ENCODE results near the gene KIZ. TPM values are rescaled to one million over a fixed set of nuclear protein-coding genes. Genes with fewer than 3 reads are reported as not detected.
"Not testable (repeated sequence)": the region's sequence is repeated elsewhere in the genome, so short reads cannot be mapped to it uniquely, and the experiment has no call there.

KIZ gene
- total RNA-seq, 1 donor from 2014 or later = 6.9 TPM

DNA sequence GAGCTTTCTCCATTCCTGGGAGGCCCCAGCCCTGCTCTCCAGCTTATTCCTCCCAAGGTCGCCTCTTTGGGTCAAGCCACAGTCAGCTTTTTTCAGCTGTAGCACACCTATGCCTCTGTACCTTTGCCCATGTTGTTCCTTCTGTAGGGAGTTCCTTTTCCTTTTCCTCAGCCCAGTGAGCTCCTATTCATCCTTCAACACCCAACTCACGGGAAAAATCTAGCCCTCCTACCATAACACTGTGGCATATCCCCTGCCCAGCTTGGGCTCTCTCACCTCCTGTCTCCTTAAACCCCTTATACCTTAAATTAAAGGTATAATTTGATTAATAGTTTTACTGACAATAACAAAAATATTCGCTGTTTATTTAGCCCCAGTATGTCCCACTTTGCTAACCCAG, 118.9 kb downstream of the KIZ start:
- FAIRE-seq (no peak), DNase-seq (ENCODE audit: low spot score in 2 of 2) (no peak)

DNA sequence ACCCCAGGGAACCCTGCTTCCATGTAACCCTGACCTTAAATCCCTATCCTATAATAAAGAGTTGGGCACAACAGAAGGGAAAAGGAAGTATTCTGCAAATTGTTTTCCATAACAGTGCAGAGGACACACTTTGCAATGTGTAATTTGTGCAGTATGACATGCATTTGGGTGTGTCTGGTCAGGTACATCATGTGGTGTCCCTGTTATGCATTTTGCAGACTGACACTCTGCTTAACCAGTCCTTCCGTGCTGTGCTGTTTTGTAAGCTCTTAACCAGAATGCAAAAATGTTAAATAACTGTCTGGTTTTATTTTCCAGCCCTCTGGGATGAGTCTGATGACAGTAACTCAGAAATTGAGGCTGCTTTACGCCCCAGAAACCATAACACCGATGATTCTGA, 120.3 kb downstream of the KIZ start:
- FAIRE-seq (no peak), DNase-seq (ENCODE audit: low spot score in 2 of 2) (no peak)

- not testable (repeated sequence) for FAIRE-seq; DNase-seq (ENCODE audit: low spot score in 2 of 2)
These were observed 121.8 kb downstream of the KIZ start for GRCh38 chr20:21247603-21248095.

DNA sequence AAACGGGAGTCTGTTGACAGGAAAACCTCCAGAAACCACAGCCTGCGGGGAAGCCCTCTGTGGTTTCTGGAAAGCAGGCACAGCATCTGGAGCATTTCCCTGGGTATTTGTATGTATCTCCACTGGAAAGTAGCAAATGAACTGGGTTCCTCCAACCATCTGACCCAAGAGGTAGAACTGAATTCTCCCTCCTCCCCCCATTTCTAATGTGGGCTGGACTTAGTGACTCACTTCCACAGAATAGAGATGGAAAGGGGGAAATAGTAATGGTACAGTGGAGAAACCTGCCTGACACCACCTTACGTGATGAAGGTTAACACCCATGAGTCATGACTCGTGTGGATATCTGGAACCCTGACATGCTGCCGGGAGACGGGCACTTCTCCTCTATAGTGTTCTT, 125.4 kb downstream of the KIZ start:
- DNase-seq (ENCODE audit: low spot score in 2 of 2) (no peak), FAIRE-seq (no peak)

DNA sequence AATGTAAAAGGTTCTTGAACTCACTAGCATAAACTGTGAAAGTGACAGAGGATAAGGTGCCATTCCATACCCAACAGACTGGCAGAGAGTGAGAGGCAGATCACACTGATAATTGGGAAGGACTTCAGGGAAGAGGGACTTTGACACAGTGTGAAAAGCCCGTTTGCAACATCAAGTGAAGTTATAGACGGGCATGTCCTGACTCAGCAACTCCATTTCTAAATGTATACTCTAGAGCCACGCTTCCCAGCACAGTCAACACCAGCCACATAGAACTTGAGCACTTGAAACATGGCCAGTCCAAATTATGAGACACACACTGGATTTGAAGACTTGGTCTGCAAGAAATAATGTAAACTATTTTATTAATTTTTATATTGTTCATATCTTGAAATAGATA, 131.3 kb downstream of the KIZ start:
- FAIRE-seq (no peak), DNase-seq (ENCODE audit: low spot score in 2 of 2) (no peak)

GRCh38 chr20:21258411-21258810, 132.5 kb downstream of the KIZ start:
- DNase-seq (ENCODE audit: low spot score in 2 of 2) = no peak
- FAIRE-seq = no peak

DNA sequence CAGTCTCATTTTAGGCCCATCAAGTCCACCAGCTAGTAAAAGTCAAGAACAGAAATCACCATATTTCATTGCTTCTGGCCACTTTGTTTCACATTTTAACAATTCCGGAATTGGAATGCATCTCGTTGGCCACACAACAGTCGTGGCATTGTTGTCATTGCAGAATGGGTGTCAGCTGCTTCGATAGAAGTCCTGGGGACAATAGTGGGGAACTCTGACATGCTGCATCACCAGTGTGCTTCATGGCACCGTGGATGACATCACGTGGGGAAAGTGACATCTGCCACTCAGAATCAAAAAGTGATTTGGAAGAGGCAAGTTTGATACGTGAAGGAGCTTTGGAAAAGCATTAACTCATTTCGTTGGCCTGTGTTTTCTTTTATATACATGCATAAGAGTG, 133.5 kb downstream of the KIZ start:
- FAIRE-seq (peak; percentile 39), DNase-seq (ENCODE audit: low spot score in 2 of 2) (peak in 1 of 2 donors; percentile 15)

GRCh38 chr20:21262812-21263211, 136.9 kb downstream of the KIZ start:
- FAIRE-seq = no peak
- DNase-seq (ENCODE audit: low spot score in 2 of 2) = no peak

DNA sequence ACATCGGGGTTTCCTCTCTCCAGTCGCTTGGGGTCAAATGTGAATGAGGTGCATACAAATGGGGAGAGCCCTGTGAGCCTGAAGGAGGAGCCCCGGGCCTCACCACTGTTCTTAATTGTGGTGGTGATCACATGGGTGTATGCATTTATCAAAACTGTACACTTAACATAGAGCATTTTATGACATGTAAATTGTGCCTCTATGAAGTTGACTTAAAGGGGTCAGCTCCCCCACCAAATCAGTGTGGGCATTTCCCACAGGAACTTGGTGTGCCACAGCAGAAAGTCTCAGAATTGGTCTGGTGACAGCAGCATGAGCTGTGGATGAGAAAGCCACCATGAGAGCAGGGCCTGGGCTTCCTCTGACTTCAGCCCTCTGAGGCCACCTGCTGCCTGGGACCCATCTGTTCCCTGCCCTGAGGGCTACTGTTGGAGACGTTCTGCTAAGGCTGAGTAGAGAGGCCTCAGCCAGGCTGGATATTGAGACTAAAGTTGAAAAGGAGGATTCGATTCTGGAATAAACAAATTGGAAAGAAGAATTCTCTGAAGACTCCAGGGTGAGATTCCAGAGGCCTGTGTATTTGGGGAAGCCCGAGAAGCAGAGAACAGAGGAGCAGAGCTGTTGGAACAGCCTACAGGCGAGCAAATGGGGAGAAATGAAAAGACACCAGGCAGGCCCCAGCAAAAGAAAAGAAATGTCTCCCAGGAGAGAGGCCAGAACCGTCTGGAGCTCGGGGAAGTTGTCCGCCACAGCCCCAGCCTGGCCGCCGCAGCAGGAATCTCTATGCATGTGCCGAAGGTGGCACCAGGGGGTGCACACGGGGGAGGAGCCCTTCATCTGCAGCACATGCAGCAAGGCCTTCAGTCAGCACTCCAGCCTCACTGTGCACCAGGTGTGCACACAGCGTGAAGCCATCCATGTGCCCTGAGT, 139.6 kb downstream of the KIZ start:
- DNase-seq (ENCODE audit: low spot score in 2 of 2) = no peak
- no peak for FAIRE-seq

- FAIRE-seq = no peak
- no peak for DNase-seq (ENCODE audit: low spot score in 2 of 2)
These were observed 140.3 kb downstream of the KIZ start for GRCh38 chr20:21266191-21266536.

DNA sequence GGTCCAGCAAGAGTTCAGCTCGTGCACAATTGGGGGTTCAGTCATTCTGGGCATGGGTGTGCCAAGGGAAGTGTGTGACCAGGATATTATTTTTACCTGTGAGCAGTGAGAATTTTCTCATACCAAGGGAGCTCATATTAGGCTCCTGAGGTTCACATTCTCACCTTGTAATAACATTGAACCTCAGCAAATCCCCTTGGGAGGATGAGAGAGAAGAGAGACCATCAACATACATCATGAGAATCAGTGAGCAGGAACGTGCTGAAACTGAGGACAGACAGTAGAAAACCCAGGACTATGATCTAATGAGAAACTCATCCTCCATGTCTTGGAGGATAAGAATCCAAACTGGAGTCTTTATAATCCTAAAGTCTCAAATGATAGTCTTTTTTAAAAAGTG, 143.9 kb downstream of the KIZ start:
- DNase-seq (ENCODE audit: low spot score in 2 of 2) = no peak
- FAIRE-seq = no peak

DNA sequence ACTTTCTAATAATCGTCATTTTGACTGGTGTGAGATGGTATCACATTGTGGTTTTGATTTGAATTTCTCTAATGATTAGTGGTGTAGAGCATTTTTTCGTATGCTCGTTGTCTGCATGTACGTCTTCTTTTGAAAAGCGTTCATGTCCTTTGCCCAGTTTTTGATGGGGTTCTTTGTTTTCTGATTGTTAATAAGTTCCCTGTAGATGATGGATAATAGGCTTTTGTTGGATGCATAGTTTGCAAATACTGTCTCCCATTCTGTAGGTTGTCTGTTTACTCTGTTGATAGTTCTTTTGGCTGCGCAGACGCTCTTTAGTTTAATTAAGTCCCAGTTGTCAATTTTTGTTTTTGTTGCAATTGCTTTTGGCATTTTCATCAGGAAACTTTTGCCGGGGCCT, 144.9 kb downstream of the KIZ start:
- no peak for DNase-seq (ENCODE audit: low spot score in 2 of 2)
- peak; percentile 52 for FAIRE-seq

DNA sequence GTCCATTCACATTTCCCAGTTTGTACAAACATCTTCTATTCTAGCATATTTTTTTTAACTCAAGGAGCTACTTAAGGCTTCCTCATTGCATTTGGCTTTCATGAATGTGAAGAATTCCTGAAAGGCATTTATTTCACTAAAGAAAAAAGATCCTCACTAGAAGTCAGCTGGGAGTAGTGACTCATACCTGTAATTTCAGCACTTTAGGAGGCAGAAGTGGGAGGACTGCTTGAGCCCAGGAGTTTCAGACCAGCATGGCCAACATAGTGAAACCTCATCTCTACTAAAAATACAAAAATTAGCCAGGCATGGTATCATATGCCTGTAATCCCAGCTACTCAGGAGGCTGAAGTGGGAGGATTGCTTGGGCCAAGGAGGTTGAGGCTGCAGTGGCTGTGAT, 146.4 kb downstream of the KIZ start:
- no peak for DNase-seq (ENCODE audit: low spot score in 2 of 2)
- no peak for FAIRE-seq

- no peak for FAIRE-seq
- no peak for DNase-seq (ENCODE audit: low spot score in 2 of 2)
These were observed 146.8 kb downstream of the KIZ start for GRCh38 chr20:21272679-21273078.

- FAIRE-seq (no peak), DNase-seq (ENCODE audit: low spot score in 2 of 2) (no peak)
These were observed 148.0 kb downstream of the KIZ start for GRCh38 chr20:21273755-21274386.

DNA sequence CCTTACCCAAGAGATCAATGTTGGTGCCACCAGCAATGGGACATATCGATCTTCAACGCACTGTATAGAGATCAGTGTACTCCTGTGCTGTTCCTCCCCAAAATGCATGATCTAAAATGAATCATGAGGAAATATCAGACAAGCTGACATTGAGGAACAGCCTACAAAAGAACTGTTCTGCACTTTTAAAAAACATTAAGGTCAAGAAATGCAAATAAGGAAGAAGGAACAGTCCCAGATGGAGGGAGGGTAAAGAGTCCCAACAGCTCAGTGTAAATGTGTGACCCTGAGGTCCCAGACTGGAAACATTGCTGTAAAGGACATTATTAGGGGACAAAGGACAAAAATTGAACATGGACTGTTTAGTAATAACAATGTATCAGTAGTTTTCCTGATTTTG, 152.9 kb downstream of the KIZ start:
- FAIRE-seq = no peak

GRCh38 chr20:21279706-21280521, 154.0 kb downstream of the KIZ start:
- FAIRE-seq (no peak), DNase-seq (ENCODE audit: low spot score in 2 of 2) (no peak)

More for the DNA sequence above, 152.9 kb downstream of the KIZ start:
- no peak for DNase-seq (ENCODE audit: low spot score in 2 of 2)

GRCh38 chr20:21280522-21281016, 154.7 kb downstream of the KIZ start:
- FAIRE-seq (no peak), DNase-seq (ENCODE audit: low spot score in 2 of 2) (no peak)

DNA sequence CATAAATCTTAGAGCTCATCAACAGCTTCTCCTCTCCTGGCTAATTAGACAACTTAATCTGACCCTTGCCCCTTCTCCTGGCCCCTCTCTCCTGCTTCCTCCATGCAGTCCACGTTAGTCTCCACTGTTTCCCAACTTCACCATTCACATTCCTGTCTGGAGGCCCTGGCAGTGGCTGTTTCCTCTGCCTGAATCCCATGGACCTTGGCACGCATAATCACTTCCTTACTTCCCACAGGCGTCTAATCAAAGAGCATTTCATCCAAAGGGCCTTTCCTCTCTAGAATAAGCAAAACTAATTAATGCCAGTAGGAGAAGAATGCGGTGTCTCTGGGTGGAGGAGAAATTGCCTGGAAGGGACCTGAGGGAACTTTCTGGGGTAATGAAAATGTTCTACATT, 160.9 kb downstream of the KIZ start:
- DNase-seq (ENCODE audit: low spot score in 2 of 2) (no peak), FAIRE-seq (no peak)

- FAIRE-seq (no peak), DNase-seq (ENCODE audit: low spot score in 2 of 2) (no peak)
These were observed 162.9 kb downstream of the KIZ start for GRCh38 chr20:21288587-21289370.

Measured in frontal cortex (tissue), 4 donors.